Measurements from ENCODE around the gene PDE4DIP. TPM values are rescaled to one million over a fixed set of nuclear protein-coding genes. Genes with fewer than 3 reads are reported as not detected.
"Not testable (repeated sequence)": the region's sequence is repeated elsewhere in the genome, so short reads cannot be mapped to it uniquely, and the experiment has no call there.

Gene PDE4DIP
- total RNA-seq, 4 donors from 2014 or later, result 61.4 to 102 (median 78.1) TPM

- H3K9me3 ChIP-seq; H3K4me3 ChIP-seq; H3K27ac ChIP-seq; H3K27me3 ChIP-seq; H3K36me3 ChIP-seq; H3K4me1 ChIP-seq; DNase-seq (ENCODE audit: low spot score in 2 of 2): not testable (repeated sequence)
- WGBS, result no CpG with 5 or more reads among the region's 5 CpGs
Observed at GRCh38 chr1:148853363-148853762, 9.1 kb downstream of the PDE4DIP start.

- H3K27ac ChIP-seq; H3K36me3 ChIP-seq; DNase-seq (ENCODE audit: low spot score in 2 of 2); H3K9me3 ChIP-seq; H3K4me3 ChIP-seq; H3K4me1 ChIP-seq; H3K27me3 ChIP-seq: not testable (repeated sequence)
- WGBS, result no CpG with 5 or more reads among the region's 6 CpGs
Observed at GRCh38 chr1:148854063-148854462, 9.8 kb downstream of the PDE4DIP start.

- H3K4me3 ChIP-seq; H3K4me1 ChIP-seq; H3K9me3 ChIP-seq; DNase-seq (ENCODE audit: low spot score in 2 of 2); H3K36me3 ChIP-seq; H3K27ac ChIP-seq; H3K27me3 ChIP-seq: not testable (repeated sequence)
- WGBS, result no CpG with 5 or more reads among the region's 5 CpGs
Observed at GRCh38 chr1:148855367-148855766, 11.1 kb downstream of the PDE4DIP start.

- DNase-seq (ENCODE audit: low spot score in 2 of 2); H3K4me1 ChIP-seq; H3K27ac ChIP-seq; H3K4me3 ChIP-seq; H3K36me3 ChIP-seq; H3K27me3 ChIP-seq; H3K9me3 ChIP-seq: not testable (repeated sequence)
- no CpG with 5 or more reads among the region's 2 CpGs for WGBS
Observed at GRCh38 chr1:148860049-148860448, 15.8 kb downstream of the PDE4DIP start.

GRCh38 chr1:148860579-148861259, 16.5 kb downstream of the PDE4DIP start:
- not testable (repeated sequence) for DNase-seq (ENCODE audit: low spot score in 2 of 2); H3K4me3 ChIP-seq; H3K27ac ChIP-seq; H3K36me3 ChIP-seq; H3K4me1 ChIP-seq; H3K27me3 ChIP-seq; H3K9me3 ChIP-seq
- no CpG with 5 or more reads among the region's 6 CpGs for WGBS

GRCh38 chr1:148862590-148862989, 18.4 kb downstream of the PDE4DIP start:
- H3K27ac ChIP-seq, H3K4me1 ChIP-seq: not testable (repeated sequence)
- WGBS, result no CpG with 5 or more reads among the region's 3 CpGs

GRCh38 chr1:148868924-148869633, 24.9 kb downstream of the PDE4DIP start:
- DNase-seq (ENCODE audit: low spot score in 2 of 2), result not testable (repeated sequence)
- no CpG with 5 or more reads among the region's 6 CpGs for WGBS

More at GRCh38 chr1:148862590-148862989, 18.4 kb downstream of the PDE4DIP start:
- not testable (repeated sequence) for H3K36me3 ChIP-seq; H3K9me3 ChIP-seq; DNase-seq (ENCODE audit: low spot score in 2 of 2); H3K27me3 ChIP-seq; H3K4me3 ChIP-seq

GRCh38 chr1:148869634-148869961, 25.4 kb downstream of the PDE4DIP start:
- not testable (repeated sequence) for H3K4me1 ChIP-seq; H3K4me3 ChIP-seq; DNase-seq (ENCODE audit: low spot score in 2 of 2); H3K9me3 ChIP-seq; H3K27ac ChIP-seq; H3K27me3 ChIP-seq; H3K36me3 ChIP-seq
- WGBS, result no CpG with 5 or more reads among the region's 1 CpG

More at GRCh38 chr1:148868924-148869633, 24.9 kb downstream of the PDE4DIP start:
- not testable (repeated sequence) for H3K4me3 ChIP-seq, H3K36me3 ChIP-seq, H3K27me3 ChIP-seq, H3K4me1 ChIP-seq, H3K27ac ChIP-seq, H3K9me3 ChIP-seq

GRCh38 chr1:148874408-148875388, 30.5 kb downstream of the PDE4DIP start:
- no CpG with 5 or more reads among the region's 5 CpGs for WGBS
- not testable (repeated sequence) for H3K27ac ChIP-seq; DNase-seq (ENCODE audit: low spot score in 2 of 2); H3K4me1 ChIP-seq; H3K4me3 ChIP-seq; H3K36me3 ChIP-seq; H3K27me3 ChIP-seq; H3K9me3 ChIP-seq

- DNase-seq (ENCODE audit: low spot score in 2 of 2); H3K36me3 ChIP-seq; H3K27ac ChIP-seq; H3K4me3 ChIP-seq; H3K9me3 ChIP-seq; H3K4me1 ChIP-seq; H3K27me3 ChIP-seq: not testable (repeated sequence)
- no CpG with 5 or more reads among the region's 2 CpGs for WGBS
Observed at GRCh38 chr1:148879812-148880416, 35.7 kb downstream of the PDE4DIP start.

GRCh38 chr1:148881261-148881660, 37.0 kb downstream of the PDE4DIP start:
- DNase-seq (ENCODE audit: low spot score in 2 of 2); H3K36me3 ChIP-seq; H3K27ac ChIP-seq; H3K9me3 ChIP-seq; H3K4me1 ChIP-seq; H3K27me3 ChIP-seq; H3K4me3 ChIP-seq: not testable (repeated sequence)
- WGBS, result no CpG with 5 or more reads among the region's 1 CpG

GRCh38 chr1:148885219-148885618, 41.0 kb downstream of the PDE4DIP start:
- not testable (repeated sequence) for H3K4me3 ChIP-seq; H3K4me1 ChIP-seq; H3K9me3 ChIP-seq; H3K27me3 ChIP-seq; H3K27ac ChIP-seq; H3K36me3 ChIP-seq; DNase-seq (ENCODE audit: low spot score in 2 of 2)
- 77% methylated on average over 2 of the region's 4 CpGs for WGBS

- not testable (repeated sequence) for H3K27me3 ChIP-seq; H3K4me3 ChIP-seq; H3K9me3 ChIP-seq; H3K36me3 ChIP-seq; H3K4me1 ChIP-seq; DNase-seq (ENCODE audit: low spot score in 2 of 2); H3K27ac ChIP-seq
- no CpG with 5 or more reads among the region's 4 CpGs for WGBS
Observed at GRCh38 chr1:148886293-148886692, 42.1 kb downstream of the PDE4DIP start.
